Measurements from ENCODE around the gene SLC18A3. TPM values are rescaled to one million over a fixed set of nuclear protein-coding genes. Genes with fewer than 3 reads are reported as not detected.

SLC18A3 gene
- total RNA-seq, 1 experiment from 2014 or later: 0.13 TPM

DNA sequence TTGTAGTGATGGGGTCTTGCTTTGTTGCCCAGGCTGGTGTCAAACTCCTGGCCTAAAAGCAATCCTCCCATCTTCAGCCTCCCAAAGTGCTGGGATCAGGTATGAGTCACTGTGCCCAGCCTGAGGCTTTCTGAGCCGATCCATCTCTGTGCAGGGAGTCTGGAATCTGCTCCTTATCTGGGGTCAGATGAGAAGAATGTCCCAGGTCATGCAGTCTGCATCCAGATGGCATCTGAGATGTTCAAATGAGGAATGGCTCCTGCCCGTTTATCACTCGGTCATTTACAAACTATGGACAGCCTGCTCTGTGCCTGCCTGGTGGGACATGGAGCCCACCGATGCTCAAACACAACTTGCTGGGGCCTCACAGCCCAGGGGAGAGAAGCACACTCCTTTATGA lies 11.1 kb upstream of the SLC18A3 start (continued):
- no peak for TF ChIP-seq MAX (CRISPR knock-in tag; IDR thresholded peaks at IDR 0.05)
- no peak for TF ChIP-seq SP1 (CRISPR knock-in tag; conservative IDR thresholded peaks at IDR 0.05)

- POLR2A ChIA-PET: no interaction called here
- DNase-seq (ENCODE audit: low spot score): no peak
- no peak overlapping the region for H3K4me3 Mint-ChIP-seq
- TF ChIP-seq ZNF423 (CRISPR knock-in tag; IDR thresholded peaks at IDR 0.05): no peak
- TF ChIP-seq ZNF219 (CRISPR knock-in tag; IDR thresholded peaks at IDR 0.05; ENCODE audit: borderline replicate concordance): no peak
- TF ChIP-seq ZNF396 (CRISPR knock-in tag; IDR thresholded peaks at IDR 0.05; ENCODE audit: borderline replicate concordance): no peak
- TF ChIP-seq MYBL2 (CRISPR knock-in tag; IDR thresholded peaks at IDR 0.05): no peak
- no peak for TF ChIP-seq E2F1 (CRISPR knock-in tag; IDR thresholded peaks at IDR 0.05)
- TF ChIP-seq, protein P1, sequence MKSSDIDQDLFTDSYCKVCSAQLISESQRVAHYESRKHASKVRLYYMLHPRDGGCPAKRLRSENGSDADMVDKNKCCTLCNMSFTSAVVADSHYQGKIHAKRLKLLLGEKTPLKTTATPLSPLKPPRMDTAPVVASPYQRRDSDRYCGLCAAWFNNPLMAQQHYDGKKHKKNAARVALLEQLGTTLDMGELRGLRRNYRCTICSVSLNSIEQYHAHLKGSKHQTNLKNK (CRISPR knock-in tag; IDR thresholded peaks at IDR 0.05): no peak
- no peak for TF ChIP-seq USF1 (CRISPR knock-in tag; IDR thresholded peaks at IDR 0.05)
- TF ChIP-seq, protein P2, sequence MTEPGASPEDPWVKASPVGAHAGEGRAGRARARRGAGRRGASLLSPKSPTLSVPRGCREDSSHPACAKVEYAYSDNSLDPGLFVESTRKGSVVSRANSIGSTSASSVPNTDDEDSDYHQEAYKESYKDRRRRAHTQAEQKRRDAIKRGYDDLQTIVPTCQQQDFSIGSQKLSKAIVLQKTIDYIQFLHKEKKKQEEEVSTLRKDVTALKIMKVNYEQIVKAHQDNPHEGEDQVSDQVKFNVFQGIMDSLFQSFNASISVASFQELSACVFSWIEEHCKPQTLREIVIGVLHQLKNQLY (CRISPR knock-in tag; IDR thresholded peaks at IDR 0.05): no peak
- H3K9me3 Mint-ChIP-seq: no peaks in the 10 kb centered on the region
- H3K4me1 Mint-ChIP-seq: peaks cover 10% of the 10 kb centered on the region
- H3K27ac Mint-ChIP-seq: no peak overlapping the region
- no peak for ATAC-seq
- CTCF ChIA-PET: no interaction called here
- H3K36me3 Mint-ChIP-seq: no peaks in the 10 kb centered on the region
- H3K27me3 Mint-ChIP-seq (ENCODE audit: low read depth): peaks cover 34% of the 10 kb centered on the region
These were observed 10.6 kb upstream of the SLC18A3 start for GRCh38 chr10:49599546-49599945.

- ATAC-seq (no peak), DNase-seq (ENCODE audit: low spot score) (no peak)
- H3K27me3 Mint-ChIP-seq (ENCODE audit: low read depth): peaks cover 39% of the 10 kb centered on the region
- H3K4me1 Mint-ChIP-seq: peaks cover 8% of the 10 kb centered on the region
- no peaks in the 10 kb centered on the region for H3K9me3 Mint-ChIP-seq
- no peak overlapping the region for H3K27ac Mint-ChIP-seq
- no peak overlapping the region for H3K4me3 Mint-ChIP-seq
- no peaks in the 10 kb centered on the region for H3K36me3 Mint-ChIP-seq
- POLR2A ChIA-PET: interaction anchor here (0.5 kb wide), 1 partner anchor 194 kb away, joined by 3 read pairs; no protein-coding TSS in a partner anchor
- TF ChIP-seq GTF2I (CRISPR knock-in tag; conservative IDR thresholded peaks at IDR 0.05) (no peak), RORB (CRISPR knock-in tag; IDR thresholded peaks at IDR 0.05) (no peak), TCF7 (CRISPR knock-in tag; IDR thresholded peaks at IDR 0.05; ENCODE audit: low read depth) (no peak), CREB1 (CRISPR knock-in tag; IDR thresholded peaks at IDR 0.05) (no peak)
- CTCF ChIA-PET: no interaction called here
These were observed 10.1 kb upstream of the SLC18A3 start for GRCh38 chr10:49600046-49600445.

GRCh38 chr10:49600781-49601400 lies 9.2 kb upstream of the SLC18A3 start:
- POLR2A ChIA-PET: interaction anchor here (0.5 kb wide), 1 partner anchor 193 kb away, joined by 3 read pairs; no protein-coding TSS in a partner anchor
- TF ChIP-seq NFYB (CRISPR knock-in tag; conservative IDR thresholded peaks at IDR 0.05; ENCODE audit: low read depth) (no peak), JAZF1 (CRISPR knock-in tag; IDR thresholded peaks at IDR 0.05) (no peak), IRF2 (CRISPR knock-in tag; IDR thresholded peaks at IDR 0.05; ENCODE audit: borderline replicate concordance, low read depth) (no peak), OVOL2 (CRISPR knock-in tag; IDR thresholded peaks at IDR 0.05; ENCODE audit: borderline replicate concordance) (no peak), CBFB (CRISPR knock-in tag; IDR thresholded peaks at IDR 0.05; ENCODE audit: low read depth) (no peak)
- TF ChIP-seq, protein P3, sequence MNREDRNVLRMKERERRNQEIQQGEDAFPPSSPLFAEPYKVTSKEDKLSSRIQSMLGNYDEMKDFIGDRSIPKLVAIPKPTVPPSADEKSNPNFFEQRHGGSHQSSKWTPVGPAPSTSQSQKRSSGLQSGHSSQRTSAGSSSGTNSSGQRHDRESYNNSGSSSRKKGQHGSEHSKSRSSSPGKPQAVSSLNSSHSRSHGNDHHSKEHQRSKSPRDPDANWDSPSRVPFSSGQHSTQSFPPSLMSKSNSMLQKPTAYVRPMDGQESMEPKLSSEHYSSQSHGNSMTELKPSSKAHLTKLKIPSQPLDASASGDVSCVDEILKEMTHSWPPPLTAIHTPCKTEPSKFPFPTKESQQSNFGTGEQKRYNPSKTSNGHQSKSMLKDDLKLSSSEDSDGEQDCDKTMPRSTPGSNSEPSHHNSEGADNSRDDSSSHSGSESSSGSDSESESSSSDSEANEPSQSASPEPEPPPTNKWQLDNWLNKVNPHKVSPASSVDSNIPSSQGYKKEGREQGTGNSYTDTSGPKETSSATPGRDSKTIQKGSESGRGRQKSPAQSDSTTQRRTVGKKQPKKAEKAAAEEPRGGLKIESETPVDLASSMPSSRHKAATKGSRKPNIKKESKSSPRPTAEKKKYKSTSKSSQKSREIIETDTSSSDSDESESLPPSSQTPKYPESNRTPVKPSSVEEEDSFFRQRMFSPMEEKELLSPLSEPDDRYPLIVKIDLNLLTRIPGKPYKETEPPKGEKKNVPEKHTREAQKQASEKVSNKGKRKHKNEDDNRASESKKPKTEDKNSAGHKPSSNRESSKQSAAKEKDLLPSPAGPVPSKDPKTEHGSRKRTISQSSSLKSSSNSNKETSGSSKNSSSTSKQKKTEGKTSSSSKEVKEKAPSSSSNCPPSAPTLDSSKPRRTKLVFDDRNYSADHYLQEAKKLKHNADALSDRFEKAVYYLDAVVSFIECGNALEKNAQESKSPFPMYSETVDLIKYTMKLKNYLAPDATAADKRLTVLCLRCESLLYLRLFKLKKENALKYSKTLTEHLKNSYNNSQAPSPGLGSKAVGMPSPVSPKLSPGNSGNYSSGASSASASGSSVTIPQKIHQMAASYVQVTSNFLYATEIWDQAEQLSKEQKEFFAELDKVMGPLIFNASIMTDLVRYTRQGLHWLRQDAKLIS (CRISPR knock-in tag; IDR thresholded peaks at IDR 0.05; ENCODE audit: borderline replicate concordance): no peak
- TF ChIP-seq, protein P4, sequence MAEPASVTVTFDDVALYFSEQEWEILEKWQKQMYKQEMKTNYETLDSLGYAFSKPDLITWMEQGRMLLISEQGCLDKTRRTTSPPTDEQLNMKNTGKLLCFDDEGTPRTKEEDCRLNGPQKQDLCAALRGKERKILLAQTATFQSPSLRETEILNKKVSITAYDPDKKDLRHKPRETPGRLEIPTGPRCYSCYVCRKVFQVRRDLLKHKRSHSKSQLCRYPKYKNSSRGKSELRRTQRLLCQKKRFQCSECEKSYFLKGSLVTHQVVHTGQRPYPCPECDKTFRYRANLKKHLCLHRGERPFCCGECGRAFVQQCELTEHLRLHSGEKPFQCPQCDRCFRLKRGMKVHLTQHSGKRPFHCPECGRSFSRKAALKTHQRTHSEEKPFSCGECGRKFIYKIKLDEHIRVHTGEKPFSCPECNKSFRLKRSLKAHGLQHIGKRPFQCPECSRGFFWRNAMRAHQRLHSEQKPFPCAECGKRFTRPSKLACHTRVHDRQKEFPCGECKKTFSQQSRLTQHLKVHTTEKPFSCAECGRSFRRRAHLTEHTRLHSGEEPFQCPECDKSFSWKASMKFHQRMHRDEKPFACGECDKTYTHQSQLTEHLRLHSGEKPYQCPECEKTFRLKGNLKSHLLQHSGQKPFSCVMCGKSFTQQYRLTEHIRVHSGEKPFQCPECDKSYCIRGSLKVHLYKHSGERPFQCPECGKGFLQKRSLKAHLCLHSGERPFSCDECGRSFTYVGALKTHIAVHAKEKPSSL (CRISPR knock-in tag; conservative IDR thresholded peaks at IDR 0.05): no peak

More at GRCh38 chr10:49600781-49601400, 9.2 kb upstream of the SLC18A3 start:
- CTCF ChIA-PET: interaction anchor here (2.3 kb wide), 1 partner anchor 8 kb away, joined by 7 read pairs; no protein-coding TSS in a partner anchor
- ATAC-seq: no peak
- peaks cover 8% of the 10 kb centered on the region for H3K4me1 Mint-ChIP-seq
- H3K27ac Mint-ChIP-seq: no peak overlapping the region
- peaks cover 47% of the 10 kb centered on the region for H3K27me3 Mint-ChIP-seq (ENCODE audit: low read depth)
- H3K9me3 Mint-ChIP-seq: no peaks in the 10 kb centered on the region
- no peak for DNase-seq (ENCODE audit: low spot score)
- no peak overlapping the region for H3K4me3 Mint-ChIP-seq
- H3K36me3 Mint-ChIP-seq: no peaks in the 10 kb centered on the region

Measured in WTC11 (cell line).